HUES64 (cell line): Measurements from ENCODE around the gene RASSF5.

Source experiments
- H3K27ac ChIP-seq: 2 replicates; pipeline ENCODE4 v1.7.0; 2013; ENCODE audit warnings: low read depth, low read length, inconsistent platforms
- H3K27me3 ChIP-seq: 2 replicates; pipeline ENCODE4 v1.6.1; 2013; ENCODE audit warnings: mild to moderate bottlenecking, low read length; ENCODE audit not compliant: insufficient read depth
- H3K36me3 ChIP-seq: 2 replicates; pipeline ENCODE4 v1.6.1; 2013; ENCODE audit warnings: mild to moderate bottlenecking, low read length; ENCODE audit not compliant: insufficient read depth
- H3K4me1 ChIP-seq: 2 replicates; pipeline ENCODE4 v1.6.1; 2013; ENCODE audit warnings: mild to moderate bottlenecking, low read length, moderate library complexity; ENCODE audit not compliant: insufficient read depth
- H3K4me3 ChIP-seq: 2 replicates; pipeline ENCODE4 v1.5.1; 2013; ENCODE audit warnings: mild to moderate bottlenecking, low read length, moderate library complexity
- H3K9ac ChIP-seq: 2 replicates; pipeline ENCODE4 v1.6.1; 2013; ENCODE audit warnings: mild to moderate bottlenecking, low read depth, low read length
- H3K9me3 ChIP-seq: 2 replicates; pipeline ENCODE4 v1.6.1; 2013; ENCODE audit warnings: low read depth, low read length; ENCODE audit not compliant: insufficient read depth
- WGBS: fragments of 150-250, 120-280 bp; methylation state at CpG from one replicate; pipeline ENCODE4 v1.1.7; 2013; ENCODE audit warnings: missing lambda C conversion rate; 5-methylcytosine and 5-hydroxymethylcytosine counted together

Gene RASSF5

DNA sequence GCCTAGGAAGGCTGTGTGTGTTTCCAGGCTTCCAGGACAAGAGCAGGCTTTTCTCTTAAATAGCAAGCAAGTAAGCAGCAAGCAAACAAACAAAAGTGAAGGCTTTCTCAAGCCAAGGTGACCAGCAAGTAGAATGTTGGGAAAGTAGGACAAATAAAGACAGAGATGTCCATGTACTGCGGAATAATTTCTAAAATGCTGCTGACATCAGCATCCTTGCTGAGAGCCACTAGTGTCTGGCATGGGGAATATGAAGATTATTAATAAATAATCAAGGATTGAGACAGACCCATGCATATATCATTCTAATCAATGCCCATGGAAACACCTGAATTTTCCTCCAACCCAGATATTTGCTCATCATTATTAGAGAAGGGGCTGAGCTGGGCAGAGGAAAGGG is 121.6 kb downstream of the RASSF5 start:
- Histone ChIP-seq H3K9ac (no peak overlapping the region), H3K27ac (no peak overlapping the region), H3K27me3 (peaks cover 6% of the 10 kb centered on the region), H3K9me3 (no peaks in the 10 kb centered on the region), H3K4me3 (no peak overlapping the region), H3K4me1 (peaks cover 11% of the 10 kb centered on the region), H3K36me3 (no peaks in the 10 kb centered on the region)
- 89% methylated on average over 1 of the region's 1 CpG for WGBS

DNA sequence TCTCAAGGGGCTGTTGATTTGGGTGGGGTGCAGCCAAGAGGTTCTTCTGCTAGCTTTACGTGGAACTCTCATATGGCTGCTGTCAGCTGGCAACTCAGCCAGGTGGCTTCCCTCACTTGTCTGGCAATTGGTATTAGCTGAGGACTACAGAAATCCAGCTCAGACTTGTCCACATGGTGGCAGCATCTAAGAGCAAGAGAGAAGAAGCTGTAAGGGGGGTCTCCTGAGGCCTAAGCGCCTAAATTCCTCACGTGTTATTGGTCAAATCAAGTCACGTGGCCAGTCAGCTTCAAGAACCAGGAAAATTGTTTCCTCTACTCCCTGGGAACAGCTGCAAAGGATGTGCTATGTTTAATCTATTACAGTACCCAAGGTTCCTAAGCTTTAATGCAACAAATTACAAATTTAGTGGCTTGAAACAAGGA is 123.8 kb downstream of the RASSF5 start:
- no peak overlapping the region for H3K4me3 ChIP-seq
- WGBS: 17% methylated on average over 4 of the region's 4 CpGs
- peaks cover 14% of the 10 kb centered on the region for H3K27me3 ChIP-seq
- no peaks in the 10 kb centered on the region for H3K36me3 ChIP-seq
- no peak overlapping the region for H3K9ac ChIP-seq
- no peak overlapping the region for H3K27ac ChIP-seq
- H3K4me1 ChIP-seq: peaks cover 21% of the 10 kb centered on the region
- H3K9me3 ChIP-seq: no peaks in the 10 kb centered on the region

DNA sequence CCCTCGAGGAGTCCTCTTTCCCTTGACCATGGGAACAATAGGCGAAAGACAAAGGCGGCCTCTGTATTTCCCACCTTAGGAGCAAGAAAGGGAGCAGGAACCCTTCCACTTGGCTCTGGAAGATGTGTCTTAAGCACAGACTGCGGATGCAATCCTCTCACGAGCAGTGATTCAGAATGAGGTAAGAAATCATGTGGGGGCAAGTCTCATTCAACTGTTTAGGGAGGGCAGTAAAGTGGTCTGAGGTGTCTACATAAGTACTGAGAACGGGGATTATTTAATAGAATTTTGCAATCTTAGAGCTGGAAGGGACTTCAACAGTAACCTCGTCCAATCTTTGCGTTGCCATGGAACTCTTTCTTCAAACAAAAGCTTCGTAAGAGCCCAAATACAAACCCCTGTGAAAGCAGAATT is 126.4 kb downstream of the RASSF5 start:
- peaks cover 24% of the 10 kb centered on the region for H3K27me3 ChIP-seq
- 64% methylated on average over 8 of the region's 9 CpGs for WGBS
- H3K4me3 ChIP-seq: no peak overlapping the region

DNA sequence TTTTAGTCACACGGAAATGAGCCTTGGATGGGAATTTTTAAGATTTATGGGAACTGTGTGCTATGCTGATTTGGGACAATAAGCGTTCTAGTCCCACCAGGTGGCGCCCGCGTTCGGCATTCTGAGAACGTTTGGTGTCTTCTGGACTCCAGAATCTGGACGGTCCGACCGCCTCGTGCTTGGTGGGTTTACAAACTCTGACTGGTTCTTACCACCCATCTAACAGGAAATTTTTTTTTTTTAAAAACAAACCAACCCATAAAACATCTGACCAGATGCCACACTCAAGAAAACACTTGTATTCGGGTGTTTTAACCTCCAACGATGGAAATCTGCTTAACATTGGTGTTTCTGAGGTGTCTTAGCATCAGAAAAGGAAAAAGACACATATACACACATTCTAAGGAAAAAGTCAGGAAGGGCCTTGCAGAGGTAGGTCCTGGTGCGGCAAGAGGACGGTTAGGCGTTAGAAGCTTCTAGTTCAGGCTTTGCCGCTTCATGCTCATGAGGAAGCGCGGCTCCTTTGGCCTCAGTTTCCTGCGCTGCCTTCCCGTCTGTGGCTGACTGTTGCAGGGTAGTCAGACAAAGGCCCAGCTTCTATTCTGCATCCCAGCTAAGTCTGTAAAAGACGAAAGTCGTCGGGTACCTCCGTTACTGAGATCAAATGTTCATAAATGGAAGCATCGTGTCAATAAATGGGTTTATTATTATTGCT is 127.2 kb downstream of the RASSF5 start:
- H3K9me3 ChIP-seq: no peaks in the 10 kb centered on the region
- no peaks in the 10 kb centered on the region for H3K36me3 ChIP-seq
- WGBS: 18% methylated on average over 24 of the region's 26 CpGs
- H3K9ac ChIP-seq: peak overlapping the region; percentile 68
- peak overlapping the region; percentile 92 for H3K4me3 ChIP-seq
- H3K4me1 ChIP-seq: peaks cover 30% of the 10 kb centered on the region
- H3K27me3 ChIP-seq: peaks cover 23% of the 10 kb centered on the region
- H3K27ac ChIP-seq: no peak overlapping the region

More for the DNA sequence above, 126.4 kb downstream of the RASSF5 start:
- Histone ChIP-seq H3K27ac (no peak overlapping the region), H3K36me3 (no peaks in the 10 kb centered on the region), H3K9ac (no peak overlapping the region), H3K9me3 (no peaks in the 10 kb centered on the region), H3K4me1 (peaks cover 30% of the 10 kb centered on the region)

DNA sequence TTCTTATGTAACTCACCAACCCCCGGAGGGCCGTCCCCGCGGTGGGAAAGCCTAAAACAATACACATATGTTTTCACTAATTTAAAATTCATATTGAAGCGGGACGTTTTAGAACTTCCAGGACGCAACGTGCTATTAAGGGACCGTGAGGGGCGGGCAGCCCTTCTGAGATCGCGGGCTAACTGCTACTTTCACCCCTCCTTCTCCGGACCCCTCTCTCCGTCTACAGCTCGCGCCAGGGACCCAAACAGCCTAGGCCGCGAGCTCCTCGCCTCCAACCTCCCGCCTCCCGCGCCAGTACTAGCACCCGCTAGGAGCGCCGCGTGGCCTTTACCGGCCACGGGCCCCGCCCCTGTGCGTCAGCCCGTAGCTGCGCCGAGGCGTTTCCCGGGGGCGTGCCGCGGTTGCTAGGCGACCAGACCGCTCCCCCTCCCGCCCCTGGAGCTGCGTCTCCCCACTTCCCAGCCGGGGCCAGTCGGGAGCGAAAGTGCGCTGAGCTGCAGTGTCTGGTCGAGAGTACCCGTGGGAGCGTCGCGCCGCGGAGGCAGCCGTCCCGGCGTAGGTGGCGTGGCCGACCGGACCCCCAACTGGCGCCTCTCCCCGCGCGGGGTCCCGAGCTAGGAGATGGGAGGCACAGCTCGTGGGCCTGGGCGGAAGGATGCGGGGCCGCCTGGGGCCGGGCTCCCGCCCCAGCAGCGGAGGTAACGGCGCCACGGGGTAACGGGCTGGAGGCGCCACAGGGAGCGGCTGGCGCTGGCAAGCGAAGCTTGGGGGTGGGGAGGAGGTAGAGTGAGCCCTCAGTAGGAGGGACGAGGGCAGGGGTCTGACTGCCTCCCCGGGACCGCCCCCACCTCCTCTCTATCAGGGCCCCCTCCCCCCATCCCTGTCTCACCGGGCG is 128.0 kb downstream of the RASSF5 start, which contains the start of gene DYRK3:
DYRK3 (plus strand) TSS at position 457 of the 898 bp plus-strand sequence; CDS start at position 625, 168 bp downstream.
- H3K9ac ChIP-seq: peak within 1 kb of the TSS; percentile 68
- under 1% methylated on average over 81 of the region's 84 CpGs for WGBS
- no peaks in the 10 kb centered on the region for H3K9me3 ChIP-seq
- H3K4me1 ChIP-seq: peaks cover 30% of the 10 kb centered on the region
- H3K27ac ChIP-seq: no peak within 1 kb of the TSS; the same call in 1 of the 2 replicates
- no peaks in the 10 kb centered on the region for H3K36me3 ChIP-seq
- peaks cover 18% of the 10 kb centered on the region for H3K27me3 ChIP-seq
- peak within 1 kb of the TSS; percentile 92 for H3K4me3 ChIP-seq

DNA sequence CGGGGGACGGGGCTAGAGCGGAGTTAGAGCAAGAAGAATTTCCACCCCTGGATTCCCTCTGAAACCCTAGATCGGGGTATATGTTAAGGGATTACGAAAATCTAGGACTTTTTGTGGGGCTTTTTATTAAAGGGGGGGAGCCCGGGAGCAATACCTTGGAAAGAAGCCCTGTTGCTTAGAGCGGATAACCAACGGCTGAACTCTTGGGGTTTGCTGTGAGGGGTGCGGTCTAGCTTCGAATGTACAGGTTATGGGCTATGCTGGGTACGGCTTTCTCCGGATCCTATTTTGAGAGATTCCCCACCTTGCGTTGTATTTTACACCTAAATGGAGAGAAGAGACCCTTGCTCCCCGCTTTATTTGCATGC is 128.6 kb downstream of the RASSF5 start:
- peaks cover 30% of the 10 kb centered on the region for H3K4me1 ChIP-seq
- peaks cover 18% of the 10 kb centered on the region for H3K27me3 ChIP-seq
- peak overlapping the region; percentile 48 for H3K9ac ChIP-seq
- WGBS: 2% methylated on average over 14 of the region's 14 CpGs
- no peaks in the 10 kb centered on the region for H3K36me3 ChIP-seq
- no peak overlapping the region for H3K27ac ChIP-seq
- peak overlapping the region; percentile 92 for H3K4me3 ChIP-seq
- no peaks in the 10 kb centered on the region for H3K9me3 ChIP-seq

DNA sequence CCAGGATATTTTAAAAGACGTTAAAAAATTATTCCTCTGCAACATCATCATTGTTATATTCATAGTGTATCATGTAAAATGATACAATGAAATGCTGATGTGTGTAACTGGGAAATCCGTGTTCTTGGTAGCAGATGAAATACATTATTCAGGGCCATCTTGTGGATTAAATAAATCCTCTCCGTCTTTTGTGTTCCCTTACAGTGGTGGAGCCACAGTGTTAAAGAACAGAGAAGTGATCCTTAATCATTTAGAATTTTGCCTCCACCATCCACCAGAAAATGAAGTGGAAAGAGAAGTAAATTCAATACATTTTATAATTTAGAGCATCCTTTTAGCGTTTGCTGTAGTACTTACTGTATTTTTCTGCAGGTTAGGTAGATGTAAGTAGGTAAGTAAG is 129.3 kb downstream of the RASSF5 start:
- peaks cover 18% of the 10 kb centered on the region for H3K27me3 ChIP-seq
- peaks cover 27% of the 10 kb centered on the region; the same call in 1 of the 2 replicates for H3K4me1 ChIP-seq
- H3K9ac ChIP-seq: no peak overlapping the region
- WGBS: 42% methylated on average over 3 of the region's 4 CpGs
- H3K4me3 ChIP-seq: peak overlapping the region; percentile 92; the same call in 1 of the 2 replicates
- H3K27ac ChIP-seq: no peak overlapping the region
- no peaks in the 10 kb centered on the region for H3K36me3 ChIP-seq
- no peaks in the 10 kb centered on the region for H3K9me3 ChIP-seq

DNA sequence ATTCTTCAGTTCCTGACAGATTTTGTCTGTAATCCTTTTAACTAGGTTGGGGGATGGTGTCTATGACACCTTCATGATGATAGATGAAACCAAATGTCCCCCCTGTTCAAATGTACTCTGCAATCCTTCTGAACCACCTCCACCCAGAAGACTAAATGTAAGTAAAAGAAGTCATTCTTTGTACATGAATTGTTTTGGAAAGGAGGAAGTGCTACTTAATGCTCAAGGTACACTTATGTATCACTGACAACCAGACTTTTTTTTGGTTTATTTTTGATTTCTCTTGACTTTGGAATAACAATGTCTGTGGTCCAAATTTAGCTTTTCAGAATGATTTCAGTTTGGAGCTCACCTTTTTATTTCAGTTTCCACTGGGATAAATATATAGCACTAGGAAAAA is 130.3 kb downstream of the RASSF5 start:
- Histone ChIP-seq H3K4me3 (no peak overlapping the region), H3K4me1 (peaks cover 27% of the 10 kb centered on the region; the same call in 1 of the 2 replicates), H3K27ac (no peak overlapping the region), H3K36me3 (no peaks in the 10 kb centered on the region), H3K27me3 (peaks cover 18% of the 10 kb centered on the region), H3K9me3 (no peaks in the 10 kb centered on the region), H3K9ac (no peak overlapping the region)
